Endodermal cell (in vitro differentiated cells): ENCODE data around the gene ZNF790. TPM values are rescaled to one million over a fixed set of nuclear protein-coding genes. Genes with fewer than 3 reads are reported as not detected.
A peak's percentile ranks its signal among the peaks of the same experiment; 100 is the strongest.

Experiments used
- DNase-seq: peaks from one replicate; pipeline ENCODE4 v3.0.0-alpha.2; 2017
- H3K27ac ChIP-seq: 2 replicates; pipeline ENCODE4 v1.5.1; 2013; ENCODE audit warnings: mild to moderate bottlenecking, low read depth, low read length, moderate library complexity
- H3K27me3 ChIP-seq: 2 replicates; pipeline ENCODE4 v1.6.1; 2013; ENCODE audit warnings: mild to moderate bottlenecking, low read length, moderate library complexity; ENCODE audit not compliant: insufficient read depth, control insufficient read depth, poor library complexity, severe bottlenecking
- H3K36me3 ChIP-seq: 2 replicates; pipeline ENCODE4 v1.7.0; 2013; ENCODE audit warnings: mild to moderate bottlenecking, low read length, moderate library complexity; ENCODE audit not compliant: control insufficient read depth, insufficient read depth
- H3K4me1 ChIP-seq: one replicate; pipeline ENCODE4 v1.7.0; 2013; ENCODE audit warnings: low read length; ENCODE audit not compliant: control insufficient read depth, insufficient read depth
- H3K4me3 ChIP-seq: 2 replicates; pipeline ENCODE4 v1.5.1; 2013; ENCODE audit warnings: mild to moderate bottlenecking, low read length, moderate library complexity
- H3K9ac ChIP-seq: 2 replicates; pipeline ENCODE4 v1.6.1; 2013; ENCODE audit warnings: mild to moderate bottlenecking, low read length, moderate library complexity; ENCODE audit not compliant: poor library complexity, severe bottlenecking; ENCODE audit errors: extremely low read depth
- H3K9me3 ChIP-seq: 2 replicates; pipeline ENCODE4 v1.6.1; 2013; ENCODE audit warnings: mild to moderate bottlenecking, low read length, moderate library complexity; ENCODE audit not compliant: control insufficient read depth
- H3K27ac Mint-ChIP-seq: 2 replicates; pipeline ENCODE4 v1.8.0; 2020; ENCODE audit warnings: mixed read lengths
- H3K27me3 Mint-ChIP-seq: 2 replicates; pipeline ENCODE4 v1.8.0; 2021; ENCODE audit warnings: mild to moderate bottlenecking, mixed read lengths; ENCODE audit not compliant: insufficient read depth
- H3K36me3 Mint-ChIP-seq: 2 replicates; pipeline ENCODE4 v1.8.0; 2020; ENCODE audit warnings: low read depth, mixed read lengths
- H3K4me1 Mint-ChIP-seq: 2 replicates; pipeline ENCODE4 v1.8.0; 2020; ENCODE audit warnings: mixed read lengths
- H3K4me3 Mint-ChIP-seq: 2 replicates; pipeline ENCODE4 v1.8.0; 2020; ENCODE audit warnings: mild to moderate bottlenecking, moderate library complexity, mixed read lengths
- H3K9me3 Mint-ChIP-seq: 2 replicates; pipeline ENCODE4 v1.8.0; 2020; ENCODE audit warnings: mild to moderate bottlenecking, mixed read lengths
- WGBS, 2 experiments: methylation state at CpG; one replicate each; pipeline versions ENCODE4 v1.1.5 to v1.1.7; 2013; ENCODE audit warnings: missing lambda C conversion rate in 2 of 2, mixed read lengths in 1 of 2; ENCODE audit not compliant: insufficient coverage in 1 of 2, insufficient read length in 1 of 2; 5-methylcytosine and 5-hydroxymethylcytosine counted together
- total RNA-seq, 2 donors: library from RNA; stranded (reverse); fragmentation: NEBNext Ultra II Directional in 1 of 2; extraction: Animal tissue kit (Norgen Biotek cat#: 25700) in 1 of 2; gene quantifications; 2 replicates in 1 of 2; 3 replicates in 1 of 2; pipeline ENCODE4 v1.2.1, GENCODE V29; 2021
- TF ChIP-seq, protein P1 (sequence below): fragments of 200-600 bp; sonication (generic); conservative IDR thresholded peaks from 2 replicates; pipeline ENCODE4 v1.5.0; 2021; ENCODE audit warnings: antibody characterized with exemption, mild to moderate bottlenecking

ZNF790 gene
- total RNA-seq, 2 donors from 2014 or later = 7.3 to 10.1 TPM

DNA sequence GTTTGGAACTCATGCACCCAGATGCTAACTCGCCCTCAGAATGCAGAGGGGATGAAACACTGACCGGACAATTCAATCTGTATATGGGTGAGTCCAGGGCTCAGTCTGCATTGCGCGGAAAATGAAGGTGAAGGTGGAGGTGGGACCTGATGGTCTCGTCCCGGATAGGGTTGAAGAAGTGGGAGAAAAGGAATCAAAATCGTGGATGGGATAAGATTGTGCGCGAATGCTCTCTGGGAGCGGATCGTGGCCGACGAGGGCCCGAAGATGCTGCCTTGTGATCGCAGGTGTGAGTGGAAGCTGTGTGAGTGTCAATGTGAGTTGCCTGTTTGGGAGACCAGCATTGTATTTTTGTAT is 65.0 kb downstream of the ZNF790 start:
- Histone ChIP-seq H3K9ac (peak overlapping the region; percentile 98), H3K27ac (no peak overlapping the region), H3K4me3 (peak overlapping the region; percentile 99), H3K27me3 (no peaks in the 10 kb centered on the region), H3K9me3 (peaks cover 51% of the 10 kb centered on the region), H3K4me1 (no peaks in the 10 kb centered on the region), H3K36me3 (peaks cover 28% of the 10 kb centered on the region)
- Mint-ChIP-seq H3K4me1 (peaks cover 8% of the 10 kb centered on the region), H3K27me3 (no peaks in the 10 kb centered on the region), H3K27ac (peak overlapping the region; percentile 98), H3K9me3 (peaks cover 55% of the 10 kb centered on the region), H3K4me3 (peak overlapping the region; percentile 93), H3K36me3 (peaks cover 49% of the 10 kb centered on the region)
- TF ChIP-seq, protein P1, sequence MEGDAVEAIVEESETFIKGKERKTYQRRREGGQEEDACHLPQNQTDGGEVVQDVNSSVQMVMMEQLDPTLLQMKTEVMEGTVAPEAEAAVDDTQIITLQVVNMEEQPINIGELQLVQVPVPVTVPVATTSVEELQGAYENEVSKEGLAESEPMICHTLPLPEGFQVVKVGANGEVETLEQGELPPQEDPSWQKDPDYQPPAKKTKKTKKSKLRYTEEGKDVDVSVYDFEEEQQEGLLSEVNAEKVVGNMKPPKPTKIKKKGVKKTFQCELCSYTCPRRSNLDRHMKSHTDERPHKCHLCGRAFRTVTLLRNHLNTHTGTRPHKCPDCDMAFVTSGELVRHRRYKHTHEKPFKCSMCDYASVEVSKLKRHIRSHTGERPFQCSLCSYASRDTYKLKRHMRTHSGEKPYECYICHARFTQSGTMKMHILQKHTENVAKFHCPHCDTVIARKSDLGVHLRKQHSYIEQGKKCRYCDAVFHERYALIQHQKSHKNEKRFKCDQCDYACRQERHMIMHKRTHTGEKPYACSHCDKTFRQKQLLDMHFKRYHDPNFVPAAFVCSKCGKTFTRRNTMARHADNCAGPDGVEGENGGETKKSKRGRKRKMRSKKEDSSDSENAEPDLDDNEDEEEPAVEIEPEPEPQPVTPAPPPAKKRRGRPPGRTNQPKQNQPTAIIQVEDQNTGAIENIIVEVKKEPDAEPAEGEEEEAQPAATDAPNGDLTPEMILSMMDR = no peak
- WGBS, 2 experiments = 39 to 46% methylated on average over 14 to 15 of the region's 15 CpGs
- DNase-seq = no peak

DNA sequence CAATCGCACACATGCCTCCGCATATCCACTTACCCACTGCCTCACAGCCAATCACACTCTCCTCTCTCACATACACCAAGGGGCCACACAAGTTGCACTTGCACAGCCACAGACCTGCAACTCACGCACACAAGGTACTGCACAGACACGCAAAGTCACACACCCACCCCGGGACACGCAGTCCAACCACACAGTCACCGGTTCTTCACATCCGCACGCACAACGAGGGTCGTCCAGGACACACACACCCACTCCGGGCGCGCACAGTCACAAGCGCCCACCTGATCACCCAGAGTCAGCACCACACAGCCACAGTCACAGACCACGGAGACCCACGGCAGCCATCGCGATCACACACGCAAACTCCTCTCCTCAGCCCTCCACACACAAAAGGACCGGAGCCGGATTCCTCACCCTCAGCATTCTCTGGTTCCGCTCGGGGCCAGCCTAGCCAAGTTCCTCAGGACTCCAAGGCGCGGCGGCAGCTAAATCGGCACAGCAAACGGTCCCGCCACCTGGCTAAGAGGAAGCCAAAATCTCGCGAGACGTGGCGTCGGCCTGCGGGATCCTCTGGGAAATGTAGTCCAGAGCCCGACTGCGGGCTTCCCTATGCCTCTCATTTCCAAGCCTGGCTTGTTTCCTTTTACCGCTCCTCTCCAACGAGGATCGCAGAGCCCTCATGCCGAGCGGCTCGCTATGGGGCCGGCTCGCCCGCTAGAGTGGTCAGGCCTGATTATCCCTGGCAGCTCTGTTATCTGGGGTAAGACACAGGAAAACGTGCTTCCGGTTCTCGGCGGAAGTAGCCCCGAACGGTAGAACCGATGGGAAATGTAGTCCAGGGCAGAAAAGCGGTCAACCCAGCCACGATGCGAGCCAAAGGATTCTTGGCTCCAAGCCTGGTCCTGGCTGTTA is 65.6 kb downstream of the ZNF790 start, which contains the start of gene ZNF850:
TSS of gene ZNF850 (minus strand) at position 497 of the 912 bp plus-strand sequence. CDS start 10,201 bp downstream, outside the sequence.
- H3K36me3 Mint-ChIP-seq = peaks cover 46% of the 10 kb centered on the region
- peaks cover 8% of the 10 kb centered on the region for H3K4me1 Mint-ChIP-seq
- Histone ChIP-seq H3K9me3 (peaks cover 57% of the 10 kb centered on the region), H3K27ac (peak within 1 kb of the TSS; percentile 73), H3K9ac (peak within 1 kb of the TSS; percentile 98), H3K27me3 (no peaks in the 10 kb centered on the region), H3K4me1 (no peaks in the 10 kb centered on the region), H3K4me3 (peak within 1 kb of the TSS; percentile 99), H3K36me3 (peaks cover 32% of the 10 kb centered on the region)
- H3K4me3 Mint-ChIP-seq = peak within 1 kb of the TSS; percentile 93
- 0 to 3% methylated on average over 32 to 54 of the region's 57 CpGs for WGBS, 2 experiments
- DNase-seq = peak; percentile 98
- TF ChIP-seq, protein P1 = no peak
- H3K27ac Mint-ChIP-seq = peak within 1 kb of the TSS; percentile 98
- H3K27me3 Mint-ChIP-seq = no peaks in the 10 kb centered on the region
- peaks cover 52% of the 10 kb centered on the region for H3K9me3 Mint-ChIP-seq

DNA sequence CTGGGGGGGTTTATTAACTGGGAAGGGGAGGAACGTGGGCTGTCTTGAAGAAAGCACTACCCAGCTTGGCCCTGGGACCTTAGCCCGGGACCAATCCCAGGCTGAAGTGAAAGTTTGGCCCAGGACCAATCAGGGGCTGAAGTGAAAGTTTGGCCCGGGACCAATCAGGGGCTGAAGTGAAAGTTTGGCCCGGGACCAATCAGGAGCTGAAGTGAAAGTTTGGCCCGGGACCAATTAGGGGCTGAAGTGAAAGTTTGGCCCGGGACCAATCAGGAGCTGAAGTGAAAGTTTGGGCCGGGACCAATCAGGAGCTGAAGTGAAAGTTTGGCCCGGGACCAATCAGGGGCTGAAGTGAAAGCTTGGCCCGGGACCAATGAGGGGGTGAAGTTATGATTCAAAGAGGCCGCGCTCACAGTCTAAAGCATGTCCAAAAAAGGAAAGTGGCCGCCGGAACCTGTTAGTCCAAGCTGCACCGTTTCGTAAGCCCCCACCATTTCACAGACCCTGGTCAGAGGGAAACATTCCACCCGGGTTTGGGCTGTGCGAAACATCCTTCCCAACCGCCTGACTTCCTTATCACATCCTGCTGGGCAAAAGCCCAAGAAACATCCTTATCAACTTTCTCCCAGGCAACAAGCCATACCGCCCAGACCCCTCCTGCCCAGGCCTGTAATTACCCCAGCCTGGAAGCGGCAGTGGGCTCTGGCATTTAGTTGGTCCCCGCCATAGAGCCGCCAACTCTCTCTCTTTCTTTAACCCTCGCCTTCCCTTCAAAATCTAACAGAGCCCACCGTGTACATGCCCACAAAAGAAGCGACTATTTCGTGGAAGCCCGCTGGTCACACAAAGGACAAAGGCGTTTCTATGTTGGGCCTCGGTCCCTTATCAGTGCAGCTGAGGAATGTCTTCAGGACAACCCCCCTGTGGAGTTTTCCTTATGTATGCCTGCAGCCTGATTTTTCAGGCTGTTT is 66.6 kb downstream of the ZNF790 start:
- Mint-ChIP-seq H3K4me1 (peaks cover 8% of the 10 kb centered on the region), H3K4me3 (peak overlapping the region; percentile 93), H3K9me3 (peaks cover 49% of the 10 kb centered on the region), H3K27me3 (no peaks in the 10 kb centered on the region), H3K36me3 (peaks cover 41% of the 10 kb centered on the region), H3K27ac (peak overlapping the region; percentile 98)
- H3K27me3 ChIP-seq = no peaks in the 10 kb centered on the region
- H3K27ac ChIP-seq = peak overlapping the region; percentile 73
- WGBS, 2 experiments = 43 to 46% methylated on average over 14 to 29 of the region's 29 CpGs
- H3K36me3 ChIP-seq = peaks cover 41% of the 10 kb centered on the region
- peak overlapping the region; percentile 98 for H3K9ac ChIP-seq
- DNase-seq = peak; percentile 84
- TF ChIP-seq, protein P1 = no peak
- H3K9me3 ChIP-seq = peaks cover 63% of the 10 kb centered on the region
- H3K4me1 ChIP-seq = no peaks in the 10 kb centered on the region
- peak overlapping the region; percentile 99 for H3K4me3 ChIP-seq
